Measurements from ENCODE around the gene DYNLL2. TPM values are rescaled to one million over a fixed set of nuclear protein-coding genes. Genes with fewer than 3 reads are reported as not detected.

Gene DYNLL2
- total RNA-seq, 1 experiment from 2014 or later = 29.1 TPM

GRCh38 chr17:58050966-58051365 lies 32.3 kb upstream of the DYNLL2 start:
- Histone ChIP-seq H3K4me1 (ENCODE audit: insufficient read depth, low read length, poor library complexity, severe bottlenecking) (no peaks in the 10 kb centered on the region), H3K27me3 (replicated peaks; ENCODE audit: insufficient read depth, low read depth, low read length, poor library complexity) (no peaks in the 10 kb centered on the region), H3K36me3 (ENCODE audit: insufficient read depth, low read length, poor library complexity, severe bottlenecking) (no peaks in the 10 kb centered on the region), H3K4me3 (ENCODE audit: low read depth, low read length, poor library complexity, severe bottlenecking) (no peak overlapping the region), H3K27ac (ENCODE audit: low read depth, low read length, poor library complexity, severe bottlenecking) (no peak overlapping the region), H3K9me3 (ENCODE audit: low read depth, low read length, poor library complexity, severe bottlenecking) (no peaks in the 10 kb centered on the region)
- BruUV-seq (replicated peaks) = no TSS peak
- ChIA-PET CTCF (no interaction called here), POLR2A (ENCODE audit: low non-redundant PET) (no interaction called here)
- DNase-seq (ENCODE audit: low spot score) = no peak
- intact Hi-C loops (cut with micrococcal nuclease; ENCODE audit: unreplicated experiment) = no loop called here
- TF ChIP-seq EZH2 (IDR thresholded peaks at IDR 0.05; ENCODE audit: borderline replicate concordance, low read depth, low read length, poor library complexity, severe bottlenecking) (no peak), CTCF (conservative IDR thresholded peaks at IDR 0.05; ENCODE audit: low read depth, low read length) (no peak)

- H3K36me3 ChIP-seq (ENCODE audit: insufficient read depth, low read length, poor library complexity, severe bottlenecking) = no peaks in the 10 kb centered on the region
- no peak overlapping the region for H3K27ac ChIP-seq (ENCODE audit: low read depth, low read length, poor library complexity, severe bottlenecking)
- ChIA-PET POLR2A (ENCODE audit: low non-redundant PET) (no interaction called here), CTCF (no interaction called here)
- H3K9me3 ChIP-seq (ENCODE audit: low read depth, low read length, poor library complexity, severe bottlenecking) = no peaks in the 10 kb centered on the region
- H3K4me1 ChIP-seq (ENCODE audit: insufficient read depth, low read length, poor library complexity, severe bottlenecking) = no peaks in the 10 kb centered on the region
- no TSS peak for BruUV-seq (replicated peaks)
- TF ChIP-seq EZH2 (IDR thresholded peaks at IDR 0.05; ENCODE audit: borderline replicate concordance, low read depth, low read length, poor library complexity, severe bottlenecking) = no peak
- TF ChIP-seq CTCF (conservative IDR thresholded peaks at IDR 0.05; ENCODE audit: low read depth, low read length) = no peak
- H3K27me3 ChIP-seq (replicated peaks; ENCODE audit: insufficient read depth, low read depth, low read length, poor library complexity) = no peaks in the 10 kb centered on the region
- no peak overlapping the region for H3K4me3 ChIP-seq (ENCODE audit: low read depth, low read length, poor library complexity, severe bottlenecking)
- no peak for DNase-seq (ENCODE audit: low spot score)
- intact Hi-C loops (cut with micrococcal nuclease; ENCODE audit: unreplicated experiment) = no loop called here
Measured at GRCh38 chr17:58051468-58051867, 31.8 kb upstream of the DYNLL2 start.

- Histone ChIP-seq H3K4me1 (ENCODE audit: insufficient read depth, low read length, poor library complexity, severe bottlenecking) (no peaks in the 10 kb centered on the region), H3K27ac (ENCODE audit: low read depth, low read length, poor library complexity, severe bottlenecking) (no peak overlapping the region), H3K9me3 (ENCODE audit: low read depth, low read length, poor library complexity, severe bottlenecking) (no peaks in the 10 kb centered on the region), H3K36me3 (ENCODE audit: insufficient read depth, low read length, poor library complexity, severe bottlenecking) (no peaks in the 10 kb centered on the region), H3K27me3 (replicated peaks; ENCODE audit: insufficient read depth, low read depth, low read length, poor library complexity) (peaks cover 3% of the 10 kb centered on the region), H3K4me3 (ENCODE audit: low read depth, low read length, poor library complexity, severe bottlenecking) (no peak overlapping the region)
- TF ChIP-seq CTCF (conservative IDR thresholded peaks at IDR 0.05; ENCODE audit: low read depth, low read length) (no peak), EZH2 (IDR thresholded peaks at IDR 0.05; ENCODE audit: borderline replicate concordance, low read depth, low read length, poor library complexity, severe bottlenecking) (no peak)
- DNase-seq (ENCODE audit: low spot score) = no peak
- ChIA-PET CTCF (no interaction called here), POLR2A (ENCODE audit: low non-redundant PET) (no interaction called here)
- intact Hi-C loops (cut with micrococcal nuclease; ENCODE audit: unreplicated experiment) = no loop called here
- no TSS peak for BruUV-seq (replicated peaks)
Measured at GRCh38 chr17:58052407-58052806, 30.8 kb upstream of the DYNLL2 start.
